ENCODE data around the gene WDR36.

WDR36 gene

DNA sequence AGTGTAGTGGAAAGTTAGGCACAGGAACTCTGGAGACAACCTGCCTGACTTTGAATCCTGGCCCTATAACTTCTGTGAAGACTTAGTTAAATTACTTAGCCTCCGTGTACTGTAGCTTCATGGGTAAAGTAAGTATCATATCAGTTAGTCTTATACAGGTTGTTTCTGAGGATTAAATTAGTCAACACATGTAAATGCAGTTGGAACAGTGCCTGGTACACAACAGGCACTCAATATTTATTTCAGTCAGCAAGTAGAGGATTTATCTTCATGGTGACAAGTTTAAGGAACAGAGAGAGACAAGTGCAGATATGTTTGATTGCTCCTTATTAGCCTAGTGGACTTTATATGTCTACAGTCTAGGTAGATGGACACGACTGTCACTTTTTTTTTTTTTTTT is 17.9 kb upstream of the WDR36 start:
- DNase-seq (ENCODE audit: low read depth) = no peak
- TF ChIP-seq, protein P1, sequence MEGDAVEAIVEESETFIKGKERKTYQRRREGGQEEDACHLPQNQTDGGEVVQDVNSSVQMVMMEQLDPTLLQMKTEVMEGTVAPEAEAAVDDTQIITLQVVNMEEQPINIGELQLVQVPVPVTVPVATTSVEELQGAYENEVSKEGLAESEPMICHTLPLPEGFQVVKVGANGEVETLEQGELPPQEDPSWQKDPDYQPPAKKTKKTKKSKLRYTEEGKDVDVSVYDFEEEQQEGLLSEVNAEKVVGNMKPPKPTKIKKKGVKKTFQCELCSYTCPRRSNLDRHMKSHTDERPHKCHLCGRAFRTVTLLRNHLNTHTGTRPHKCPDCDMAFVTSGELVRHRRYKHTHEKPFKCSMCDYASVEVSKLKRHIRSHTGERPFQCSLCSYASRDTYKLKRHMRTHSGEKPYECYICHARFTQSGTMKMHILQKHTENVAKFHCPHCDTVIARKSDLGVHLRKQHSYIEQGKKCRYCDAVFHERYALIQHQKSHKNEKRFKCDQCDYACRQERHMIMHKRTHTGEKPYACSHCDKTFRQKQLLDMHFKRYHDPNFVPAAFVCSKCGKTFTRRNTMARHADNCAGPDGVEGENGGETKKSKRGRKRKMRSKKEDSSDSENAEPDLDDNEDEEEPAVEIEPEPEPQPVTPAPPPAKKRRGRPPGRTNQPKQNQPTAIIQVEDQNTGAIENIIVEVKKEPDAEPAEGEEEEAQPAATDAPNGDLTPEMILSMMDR (conservative IDR thresholded peaks at IDR 0.05; ENCODE audit: low read depth, low read length) = no peak
- peak overlapping the region; percentile 63 for H3K4me3 ChIP-seq (ENCODE audit: low read length)

GRCh38 chr5:111075520-111075919 is 16.6 kb upstream of the WDR36 start:
- H3K4me3 ChIP-seq (ENCODE audit: low read length) = no peak overlapping the region
- TF ChIP-seq, protein P1 (conservative IDR thresholded peaks at IDR 0.05; ENCODE audit: low read depth, low read length) = no peak
- peak; percentile 83 for DNase-seq (ENCODE audit: low read depth)

DNA sequence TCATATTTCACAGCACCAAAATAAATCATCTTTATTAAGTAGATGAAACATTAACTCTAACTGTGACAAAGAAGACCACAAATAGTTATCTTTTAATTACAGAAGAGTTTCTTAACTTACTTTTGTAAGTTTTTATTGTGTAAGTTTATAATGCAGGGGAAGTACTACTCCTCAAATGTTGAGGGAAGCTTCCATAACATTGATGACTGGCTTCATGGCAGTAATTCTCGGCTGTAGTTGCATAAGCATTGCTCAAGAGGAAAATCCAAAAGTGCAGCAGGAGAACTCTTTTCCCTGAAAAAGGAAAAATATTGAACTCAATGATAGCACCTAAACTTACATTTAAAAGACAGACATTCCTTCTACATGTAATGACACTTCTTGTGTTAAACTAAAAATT is 16.1 kb upstream of the WDR36 start:
- TF ChIP-seq, protein P1 (conservative IDR thresholded peaks at IDR 0.05; ENCODE audit: low read depth, low read length) = no peak
- DNase-seq (ENCODE audit: low read depth) = no peak
- H3K4me3 ChIP-seq (ENCODE audit: low read length) = no peak overlapping the region

- DNase-seq (ENCODE audit: low read depth) = no peak
- TF ChIP-seq, protein P1 (conservative IDR thresholded peaks at IDR 0.05; ENCODE audit: low read depth, low read length) = no peak
- H3K4me3 ChIP-seq (ENCODE audit: low read length) = no peak overlapping the region
These were observed 14.5 kb upstream of the WDR36 start for GRCh38 chr5:111077678-111078077.

DNA sequence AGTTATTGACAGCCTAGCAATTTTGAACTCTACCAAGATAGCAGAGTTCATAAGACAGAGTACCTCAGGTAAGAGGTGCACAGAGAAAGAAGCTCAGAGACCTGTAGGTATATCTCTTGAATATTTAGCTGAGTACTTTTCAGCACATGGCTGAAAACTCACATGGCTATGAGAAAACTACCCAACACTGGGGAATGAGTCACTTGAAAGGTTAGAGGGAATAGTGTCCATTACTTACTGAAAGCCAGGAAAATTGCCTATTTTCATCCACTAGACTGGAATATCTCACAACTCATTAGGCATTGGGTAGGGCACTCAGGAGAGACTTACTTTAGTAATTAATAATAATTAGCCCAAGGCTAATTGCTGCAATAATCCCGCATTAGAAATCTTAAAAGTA is 12.3 kb upstream of the WDR36 start:
- H3K4me3 ChIP-seq (ENCODE audit: low read length) = no peak overlapping the region
- DNase-seq (ENCODE audit: low read depth) = no peak
- TF ChIP-seq, protein P1 (conservative IDR thresholded peaks at IDR 0.05; ENCODE audit: low read depth, low read length) = no peak

DNA sequence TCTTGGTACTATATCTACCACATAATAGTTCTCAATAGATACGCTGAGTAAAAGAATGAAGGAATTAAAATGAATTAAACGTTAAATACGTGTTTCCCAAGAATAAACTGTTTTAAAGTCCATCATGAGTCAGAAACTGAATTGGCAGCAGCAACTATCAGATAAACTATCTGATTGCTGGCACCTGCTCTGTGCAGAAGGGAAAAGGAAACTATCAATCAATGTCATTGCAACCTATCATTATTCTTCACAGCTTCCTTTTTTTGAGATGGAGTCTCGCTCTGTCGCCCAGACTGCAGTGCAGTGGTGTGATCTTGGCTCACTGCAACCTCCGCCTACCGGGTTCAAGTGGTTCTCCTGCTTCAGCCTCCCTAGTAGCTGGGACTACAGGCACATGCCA is 8.8 kb upstream of the WDR36 start:
- TF ChIP-seq, protein P1 (conservative IDR thresholded peaks at IDR 0.05; ENCODE audit: low read depth, low read length) = no peak
- DNase-seq (ENCODE audit: low read depth) = no peak
- no peak overlapping the region for H3K4me3 ChIP-seq (ENCODE audit: low read length)

GRCh38 chr5:111095982-111096381 is 3.8 kb downstream of the WDR36 start:
- H3K4me3 ChIP-seq (ENCODE audit: low read length) = no peak overlapping the region
- DNase-seq (ENCODE audit: low read depth) = no peak
- TF ChIP-seq, protein P1 (conservative IDR thresholded peaks at IDR 0.05; ENCODE audit: low read depth, low read length) = no peak

Data from retinal pigment epithelial cell (primary cell).